ENCODE measurements around the gene MSI2.

DNA sequence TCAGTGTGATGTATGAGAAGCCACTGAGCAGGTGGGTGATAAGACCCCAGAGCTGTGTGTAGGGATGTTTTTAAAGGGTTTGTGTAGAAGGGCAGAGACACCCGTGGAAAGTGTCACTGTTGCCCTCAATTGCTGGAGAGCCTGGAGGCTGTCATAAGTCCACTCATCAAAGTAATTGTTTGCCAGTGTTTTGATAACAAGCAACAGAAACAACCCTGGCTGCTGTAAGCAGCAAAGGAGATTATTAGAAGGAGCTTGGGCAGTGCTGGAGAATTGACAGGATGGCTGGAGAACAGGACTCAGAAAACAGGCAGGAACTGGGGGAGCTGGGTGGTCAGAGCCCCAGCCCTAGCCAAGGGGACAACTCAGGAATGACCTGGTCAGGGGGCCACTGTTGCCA, 369.2 kb downstream of the MSI2 start:
- TF ChIP-seq, protein P1, sequence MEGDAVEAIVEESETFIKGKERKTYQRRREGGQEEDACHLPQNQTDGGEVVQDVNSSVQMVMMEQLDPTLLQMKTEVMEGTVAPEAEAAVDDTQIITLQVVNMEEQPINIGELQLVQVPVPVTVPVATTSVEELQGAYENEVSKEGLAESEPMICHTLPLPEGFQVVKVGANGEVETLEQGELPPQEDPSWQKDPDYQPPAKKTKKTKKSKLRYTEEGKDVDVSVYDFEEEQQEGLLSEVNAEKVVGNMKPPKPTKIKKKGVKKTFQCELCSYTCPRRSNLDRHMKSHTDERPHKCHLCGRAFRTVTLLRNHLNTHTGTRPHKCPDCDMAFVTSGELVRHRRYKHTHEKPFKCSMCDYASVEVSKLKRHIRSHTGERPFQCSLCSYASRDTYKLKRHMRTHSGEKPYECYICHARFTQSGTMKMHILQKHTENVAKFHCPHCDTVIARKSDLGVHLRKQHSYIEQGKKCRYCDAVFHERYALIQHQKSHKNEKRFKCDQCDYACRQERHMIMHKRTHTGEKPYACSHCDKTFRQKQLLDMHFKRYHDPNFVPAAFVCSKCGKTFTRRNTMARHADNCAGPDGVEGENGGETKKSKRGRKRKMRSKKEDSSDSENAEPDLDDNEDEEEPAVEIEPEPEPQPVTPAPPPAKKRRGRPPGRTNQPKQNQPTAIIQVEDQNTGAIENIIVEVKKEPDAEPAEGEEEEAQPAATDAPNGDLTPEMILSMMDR (IDR thresholded peaks at IDR 0.05; ENCODE audit: low read length), result no peak
- TF ChIP-seq EZH2 (IDR thresholded peaks at IDR 0.05; ENCODE audit: borderline replicate concordance, low read length), result no peak
